WERI-Rb-1 (cell line): Measurements from ENCODE around the gene RAB7B.

ENCODE experiments used
- DNase-seq: peaks from one replicate; pipeline ENCODE4 v3.0.0-alpha.2; 2020
- H3K27ac ChIP-seq: fragments of 250-450 bp; sonication (Bioruptor Pico); 2 replicates; pipeline ENCODE4 v1.5.1; 2020; ENCODE audit warnings: mild to moderate bottlenecking, moderate library complexity
- H3K27me3 ChIP-seq: fragments of 250-450 bp; sonication (Bioruptor Pico); 2 replicates; pipeline ENCODE4 v1.5.1; 2021; ENCODE audit warnings: mild to moderate bottlenecking, low read depth, moderate library complexity; ENCODE audit not compliant: insufficient read depth, severe bottlenecking
- H3K36me3 ChIP-seq: fragments of 250-450 bp; sonication (Bioruptor Pico); 2 replicates; pipeline ENCODE4 v1.5.1; 2020; ENCODE audit warnings: mild to moderate bottlenecking, moderate library complexity
- H3K4me3 ChIP-seq: 2 replicates; pipeline ENCODE4 v1.5.1; 2011; ENCODE audit warnings: low read depth, mild to moderate bottlenecking, control low read depth, low read length
- H3K9me3 ChIP-seq: fragments of 250-450 bp; sonication (Bioruptor Pico); 2 replicates; pipeline ENCODE4 v1.5.1; 2021; ENCODE audit warnings: mild to moderate bottlenecking, moderate library complexity; ENCODE audit not compliant: severe bottlenecking
- TF ChIP-seq, protein P1 (sequence below): IDR thresholded peaks from 2 replicates; pipeline ENCODE4 v1.5.1; 2011; ENCODE audit warnings: low read depth, mild to moderate bottlenecking, control low read depth, inconsistent platforms, low read length

Gene RAB7B

GRCh38 chr1:205934788-205935187, 68.4 kb downstream of the RAB7B start:
- H3K36me3 ChIP-seq: no peaks in the 10 kb centered on the region
- H3K4me3 ChIP-seq: no peak overlapping the region
- no peak overlapping the region for H3K27ac ChIP-seq
- no peaks in the 10 kb centered on the region for H3K9me3 ChIP-seq
- no peak for DNase-seq
- TF ChIP-seq, protein P1, sequence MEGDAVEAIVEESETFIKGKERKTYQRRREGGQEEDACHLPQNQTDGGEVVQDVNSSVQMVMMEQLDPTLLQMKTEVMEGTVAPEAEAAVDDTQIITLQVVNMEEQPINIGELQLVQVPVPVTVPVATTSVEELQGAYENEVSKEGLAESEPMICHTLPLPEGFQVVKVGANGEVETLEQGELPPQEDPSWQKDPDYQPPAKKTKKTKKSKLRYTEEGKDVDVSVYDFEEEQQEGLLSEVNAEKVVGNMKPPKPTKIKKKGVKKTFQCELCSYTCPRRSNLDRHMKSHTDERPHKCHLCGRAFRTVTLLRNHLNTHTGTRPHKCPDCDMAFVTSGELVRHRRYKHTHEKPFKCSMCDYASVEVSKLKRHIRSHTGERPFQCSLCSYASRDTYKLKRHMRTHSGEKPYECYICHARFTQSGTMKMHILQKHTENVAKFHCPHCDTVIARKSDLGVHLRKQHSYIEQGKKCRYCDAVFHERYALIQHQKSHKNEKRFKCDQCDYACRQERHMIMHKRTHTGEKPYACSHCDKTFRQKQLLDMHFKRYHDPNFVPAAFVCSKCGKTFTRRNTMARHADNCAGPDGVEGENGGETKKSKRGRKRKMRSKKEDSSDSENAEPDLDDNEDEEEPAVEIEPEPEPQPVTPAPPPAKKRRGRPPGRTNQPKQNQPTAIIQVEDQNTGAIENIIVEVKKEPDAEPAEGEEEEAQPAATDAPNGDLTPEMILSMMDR: no peak
- peaks cover 2% of the 10 kb centered on the region for H3K27me3 ChIP-seq

GRCh38 chr1:205933671-205934618, 69.2 kb downstream of the RAB7B start:
- Histone ChIP-seq H3K36me3 (no peaks in the 10 kb centered on the region), H3K9me3 (no peaks in the 10 kb centered on the region), H3K27me3 (peaks cover 2% of the 10 kb centered on the region), H3K27ac (no peak overlapping the region), H3K4me3 (no peak overlapping the region)
- no peak for DNase-seq
- TF ChIP-seq, protein P1: no peak

GRCh38 chr1:205932776-205933175, 70.4 kb downstream of the RAB7B start:
- Histone ChIP-seq H3K27ac (no peak overlapping the region), H3K27me3 (no peaks in the 10 kb centered on the region), H3K9me3 (no peaks in the 10 kb centered on the region), H3K4me3 (no peak overlapping the region), H3K36me3 (no peaks in the 10 kb centered on the region)
- no peak for DNase-seq
- TF ChIP-seq, protein P1: no peak

GRCh38 chr1:205930799-205931281, 72.4 kb downstream of the RAB7B start:
- Histone ChIP-seq H3K4me3 (no peak overlapping the region), H3K36me3 (no peaks in the 10 kb centered on the region), H3K9me3 (no peaks in the 10 kb centered on the region), H3K27ac (no peak overlapping the region), H3K27me3 (no peaks in the 10 kb centered on the region)
- DNase-seq: no peak
- TF ChIP-seq, protein P1: no peak

- Histone ChIP-seq H3K4me3 (no peak overlapping the region), H3K9me3 (no peaks in the 10 kb centered on the region), H3K27ac (no peak overlapping the region), H3K27me3 (no peaks in the 10 kb centered on the region), H3K36me3 (no peaks in the 10 kb centered on the region)
- TF ChIP-seq, protein P1: no peak
- no peak for DNase-seq
Observed at GRCh38 chr1:205930195-205930577, 73.0 kb downstream of the RAB7B start.
